Activated CD4-positive, alpha-beta memory T cell treated with anti-CD3 and anti-CD28 coated beads for 36 hours (primary cell): ENCODE results near the gene TDRD9. TPM values are rescaled to one million over a fixed set of nuclear protein-coding genes. Genes with fewer than 3 reads are reported as not detected.

Experiments used
- CTCF ChIA-PET: fragments of 350-600 bp; sonication (Branson Sonifier 250); formaldehyde crosslinking; loops from one replicate; lab custom pipeline; 2021; ENCODE audit warnings: antibody characterized with exemption, inconsistent platforms; lab: Charles Lee
- POLR2A ChIA-PET: fragments of 350-600 bp; sonication (Branson Sonifier 250); formaldehyde crosslinking; loops from one replicate; lab custom pipeline; 2021; ENCODE audit warnings: antibody characterized with exemption; lab: Charles Lee
- DNase-seq: peaks from one replicate; pipeline ENCODE4 v3.0.0-alpha.2; 2020
- H3K27ac Mint-ChIP-seq: one replicate; pipeline ENCODE4 v1.8.0; 2021; ENCODE audit warnings: mixed read lengths
- H3K27me3 Mint-ChIP-seq: one replicate; pipeline ENCODE4 v1.8.0; 2021; ENCODE audit warnings: mixed read lengths
- H3K36me3 Mint-ChIP-seq: one replicate; pipeline ENCODE4 v1.8.0; 2021; ENCODE audit warnings: mixed read lengths
- H3K4me1 Mint-ChIP-seq: one replicate; pipeline ENCODE4 v1.8.0; 2021; ENCODE audit warnings: low read depth, mixed read lengths
- H3K4me3 Mint-ChIP-seq: one replicate; pipeline ENCODE4 v1.8.0; 2021; ENCODE audit warnings: mild to moderate bottlenecking, mixed read lengths
- H3K9me3 Mint-ChIP-seq: one replicate; pipeline ENCODE4 v1.8.0; 2021; ENCODE audit warnings: mixed read lengths
- intact Hi-C: fragments of 100-400 bp; cut with micrococcal nuclease; formaldehyde crosslinking; loops from one replicate; pipeline ENCODE4 v1.15.1; 2023
- total RNA-seq, 2 experiments: library from RNA; stranded (reverse); gene quantifications; one replicate each; pipeline ENCODE4 v1.2.3, GENCODE V29; 2021

TDRD9 gene
- total RNA-seq, 2 experiments from 2014 or later: 0.19 to 0.85 TPM

DNA sequence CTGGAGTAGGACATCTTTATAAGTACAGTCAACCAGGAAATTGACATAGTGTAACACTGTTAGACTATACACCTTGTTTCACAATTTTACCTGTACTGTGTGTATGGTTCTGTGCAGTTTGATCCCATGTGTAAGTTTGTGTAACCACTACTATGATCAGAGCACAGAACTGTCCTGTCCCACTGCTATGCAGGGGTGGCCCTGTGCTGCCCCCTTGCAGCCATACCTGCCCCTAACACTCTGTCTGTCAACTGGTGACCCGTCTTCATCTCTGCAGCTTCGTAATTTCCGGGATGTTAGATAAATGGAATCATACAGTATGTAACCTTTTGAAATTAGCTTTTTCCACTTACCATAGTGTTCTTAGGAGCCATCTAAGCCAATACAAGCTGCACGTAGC, 72.7 kb downstream of the TDRD9 start:
- CTCF ChIA-PET: interaction anchor here (0.8 to 1.3 kb wide), 3 partner anchors 91 to 194 kb away, joined by 3 to 4 read pairs (median 3); no protein-coding TSS in a partner anchor
- Mint-ChIP-seq H3K36me3 (no peaks in the 10 kb centered on the region), H3K27ac (no peak overlapping the region), H3K27me3 (no peaks in the 10 kb centered on the region), H3K4me1 (no peaks in the 10 kb centered on the region), H3K9me3 (no peaks in the 10 kb centered on the region), H3K4me3 (no peak overlapping the region)
- intact Hi-C loops: no loop called here
- POLR2A ChIA-PET: no interaction called here
- peak; percentile 33 for DNase-seq

DNA sequence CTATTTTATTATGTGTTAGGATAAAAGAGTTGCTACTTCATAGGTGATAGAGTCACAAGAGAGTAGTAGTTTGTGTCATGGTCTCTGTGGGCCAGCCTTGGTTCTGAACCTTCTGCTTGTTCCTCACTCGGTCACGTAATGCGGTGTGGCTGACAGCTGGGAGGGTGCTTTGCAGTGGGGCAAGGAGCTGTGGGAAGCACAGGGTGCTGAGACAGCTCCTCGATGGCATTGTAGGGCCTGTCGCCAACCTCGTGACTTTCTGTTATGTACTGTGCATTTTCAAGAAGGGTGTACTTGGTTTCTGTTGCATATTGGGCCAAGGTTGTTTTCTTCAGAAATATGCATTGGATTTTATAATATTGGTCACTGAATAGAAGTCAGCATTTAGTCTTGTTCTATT, 75.4 kb downstream of the TDRD9 start:
- DNase-seq: no peak
- POLR2A ChIA-PET: no interaction called here
- no peaks in the 10 kb centered on the region for H3K9me3 Mint-ChIP-seq
- CTCF ChIA-PET: no interaction called here
- no peaks in the 10 kb centered on the region for H3K4me1 Mint-ChIP-seq
- H3K27me3 Mint-ChIP-seq: no peaks in the 10 kb centered on the region
- H3K27ac Mint-ChIP-seq: no peak overlapping the region
- no peak overlapping the region for H3K4me3 Mint-ChIP-seq
- H3K36me3 Mint-ChIP-seq: no peaks in the 10 kb centered on the region
- intact Hi-C loops: no loop called here

DNA sequence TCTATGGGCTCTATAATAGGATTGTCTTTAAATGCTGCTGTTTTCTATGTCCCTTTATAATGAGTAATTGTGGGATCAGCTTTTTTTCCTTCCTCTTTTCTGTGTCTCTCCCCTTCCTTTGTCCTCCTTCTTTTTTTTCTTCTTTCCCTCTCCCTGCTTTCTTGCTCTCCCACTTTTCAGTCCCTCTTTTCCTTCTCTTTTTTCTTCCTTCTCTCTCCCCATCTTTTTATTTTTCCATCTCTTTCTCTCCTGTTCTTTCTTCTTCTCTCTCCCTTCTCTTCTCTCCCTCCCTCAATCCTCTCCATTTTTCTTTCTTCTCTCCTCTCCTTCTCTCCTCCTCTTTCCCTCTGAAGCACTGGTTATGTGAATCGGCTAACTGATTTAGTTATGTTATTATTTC, 76.6 kb downstream of the TDRD9 start:
- H3K4me3 Mint-ChIP-seq: no peak overlapping the region
- no peaks in the 10 kb centered on the region for H3K9me3 Mint-ChIP-seq
- DNase-seq: no peak
- H3K27ac Mint-ChIP-seq: no peak overlapping the region
- intact Hi-C loops: no loop called here
- H3K36me3 Mint-ChIP-seq: no peaks in the 10 kb centered on the region
- POLR2A ChIA-PET: no interaction called here
- no peaks in the 10 kb centered on the region for H3K4me1 Mint-ChIP-seq
- CTCF ChIA-PET: no interaction called here
- no peaks in the 10 kb centered on the region for H3K27me3 Mint-ChIP-seq

DNA sequence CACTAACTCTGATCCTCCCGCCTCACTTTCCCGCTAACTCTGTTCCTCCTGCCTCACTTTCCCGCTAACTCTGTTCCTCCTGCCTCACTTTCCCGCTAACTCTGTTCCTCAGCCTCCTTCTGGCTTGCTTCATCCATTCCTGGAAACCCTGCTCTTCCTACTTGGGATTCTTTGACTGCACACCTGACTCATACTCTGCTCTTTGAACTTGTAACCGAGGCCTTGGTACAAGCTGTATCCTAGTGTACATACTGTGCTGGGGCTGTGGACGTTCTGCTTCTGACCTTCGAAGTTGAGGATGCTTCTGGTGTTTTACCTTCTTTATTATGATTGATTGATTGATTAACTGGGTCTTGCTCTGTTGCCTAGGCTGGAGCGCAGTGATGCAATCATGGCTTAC, 77.2 kb downstream of the TDRD9 start:
- Mint-ChIP-seq H3K36me3 (no peaks in the 10 kb centered on the region), H3K9me3 (no peaks in the 10 kb centered on the region), H3K4me3 (no peak overlapping the region), H3K27ac (no peak overlapping the region), H3K4me1 (no peaks in the 10 kb centered on the region), H3K27me3 (no peaks in the 10 kb centered on the region)
- DNase-seq: no peak
- CTCF ChIA-PET: no interaction called here
- intact Hi-C loops: no loop called here
- POLR2A ChIA-PET: no interaction called here

DNA sequence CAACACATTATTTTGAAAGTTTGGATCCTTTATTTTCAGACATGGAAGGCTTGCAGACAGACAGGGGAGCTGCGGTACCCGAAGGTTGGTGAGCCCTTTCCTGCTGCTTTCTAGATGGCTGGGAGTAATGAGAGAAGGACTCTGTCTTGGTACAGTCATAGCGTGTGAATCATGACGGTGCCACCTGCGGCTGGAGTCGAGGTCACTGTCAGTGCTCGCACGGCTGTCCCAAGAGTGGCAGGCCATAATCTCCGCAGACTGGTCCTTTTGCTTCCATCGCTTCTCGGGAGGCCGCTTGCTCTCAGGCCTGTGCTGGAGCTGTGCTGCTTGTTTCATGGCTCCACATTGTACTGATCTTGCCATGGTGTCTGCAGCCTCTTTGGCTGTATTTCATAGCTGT, 78.9 kb downstream of the TDRD9 start:
- Mint-ChIP-seq H3K27ac (no peak overlapping the region), H3K9me3 (no peaks in the 10 kb centered on the region), H3K4me1 (no peaks in the 10 kb centered on the region), H3K36me3 (no peaks in the 10 kb centered on the region), H3K4me3 (no peak overlapping the region), H3K27me3 (no peaks in the 10 kb centered on the region)
- intact Hi-C loops: no loop called here
- ChIA-PET CTCF (interaction anchor here (0.9 kb wide), 1 partner anchor 71 kb away, joined by 3 read pairs; no protein-coding TSS in a partner anchor), POLR2A (no interaction called here)
- DNase-seq: no peak

DNA sequence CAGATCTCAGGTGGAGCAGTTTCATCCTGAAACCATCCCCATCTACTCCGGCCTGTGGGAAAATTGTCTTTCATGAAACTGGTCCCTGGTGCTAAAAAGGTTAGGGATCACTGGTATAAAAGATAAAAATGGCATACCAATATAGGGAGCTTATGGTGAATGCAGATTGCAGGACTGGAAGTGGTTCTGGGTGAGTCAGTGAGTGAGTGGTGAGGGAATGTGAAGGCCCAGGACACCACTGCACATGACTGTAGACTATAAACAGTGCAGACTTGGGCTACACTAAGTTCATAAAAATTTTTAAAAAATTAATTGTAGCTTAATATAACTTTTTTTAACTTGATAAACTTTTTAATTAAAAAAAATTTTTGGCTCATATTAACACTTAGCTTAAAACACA, 81.0 kb downstream of the TDRD9 start:
- intact Hi-C loops: no loop called here
- CTCF ChIA-PET: interaction anchor here (1.7 kb wide), 1 partner anchor 69 kb away, joined by 5 read pairs; no protein-coding TSS in a partner anchor
- Mint-ChIP-seq H3K4me3 (no peak overlapping the region), H3K27ac (no peak overlapping the region), H3K36me3 (no peaks in the 10 kb centered on the region), H3K27me3 (no peaks in the 10 kb centered on the region), H3K4me1 (no peaks in the 10 kb centered on the region), H3K9me3 (no peaks in the 10 kb centered on the region)
- no peak for DNase-seq
- POLR2A ChIA-PET: no interaction called here

DNA sequence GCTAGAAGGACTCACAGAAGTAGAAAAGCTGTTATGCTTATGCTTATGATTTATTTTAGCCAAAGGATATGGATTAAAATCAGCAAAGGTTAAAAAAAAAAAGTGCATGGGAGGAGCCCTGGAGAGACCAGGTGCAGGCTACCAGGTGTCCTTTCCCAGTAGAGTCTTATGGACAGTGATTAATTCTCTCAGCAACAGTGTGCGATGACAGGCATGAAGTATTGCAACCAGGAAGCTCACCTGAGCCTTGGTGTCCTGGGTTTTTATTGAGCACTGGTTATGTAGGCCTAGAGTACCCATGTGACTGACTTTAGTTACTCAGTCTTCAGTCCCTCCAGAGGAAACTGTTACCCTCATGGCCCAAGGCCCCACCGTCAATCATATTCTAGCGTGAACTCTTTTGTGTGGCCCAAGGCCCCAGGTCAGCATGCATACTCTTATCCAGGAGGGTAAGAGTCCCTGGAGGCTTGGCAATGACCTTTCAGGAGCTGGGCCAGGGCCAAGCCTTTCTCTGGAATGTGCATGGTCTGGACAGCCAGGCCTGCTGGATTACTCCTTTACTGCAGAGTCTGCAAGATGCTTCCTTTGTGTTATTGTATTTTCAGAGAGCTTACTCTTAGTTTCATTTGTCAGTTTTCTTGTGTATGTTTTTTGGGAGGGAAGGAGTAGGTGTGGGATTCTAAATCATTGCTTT, 83.7 kb downstream of the TDRD9 start:
- ChIA-PET POLR2A (no interaction called here), CTCF (interaction anchor here (0.6 kb wide), 1 partner anchor 553 kb away, joined by 4 read pairs; no protein-coding TSS in a partner anchor)
- Mint-ChIP-seq H3K9me3 (no peaks in the 10 kb centered on the region), H3K4me1 (no peaks in the 10 kb centered on the region), H3K27ac (no peak overlapping the region), H3K4me3 (no peak overlapping the region), H3K27me3 (no peaks in the 10 kb centered on the region), H3K36me3 (no peaks in the 10 kb centered on the region)
- intact Hi-C loops: no loop called here
- no peak for DNase-seq

DNA sequence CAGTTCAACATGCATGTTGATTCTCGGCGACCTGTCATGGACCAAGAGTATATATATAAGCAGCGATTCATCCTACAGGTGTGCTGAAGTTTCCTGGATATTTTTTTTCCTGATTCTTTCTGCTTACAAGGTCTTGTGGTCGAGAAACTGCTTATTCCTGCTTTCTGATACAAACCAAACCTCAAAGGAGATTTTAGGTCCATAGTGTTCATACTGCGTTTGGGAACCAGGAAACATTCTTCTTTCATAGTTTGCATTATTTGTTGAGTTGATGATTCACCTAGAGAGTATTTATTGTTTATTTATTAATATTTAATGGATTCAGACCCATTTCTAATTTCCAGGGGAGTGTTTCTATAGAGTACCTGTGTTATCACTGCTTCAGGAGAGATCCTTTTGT, 86.5 kb downstream of the TDRD9 start:
- no peak for DNase-seq
- H3K27ac Mint-ChIP-seq: no peak overlapping the region
- CTCF ChIA-PET: no interaction called here
- peaks cover 8% of the 10 kb centered on the region for H3K27me3 Mint-ChIP-seq
- POLR2A ChIA-PET: no interaction called here
- no peaks in the 10 kb centered on the region for H3K4me1 Mint-ChIP-seq
- H3K9me3 Mint-ChIP-seq: no peaks in the 10 kb centered on the region
- intact Hi-C loops: no loop called here
- H3K36me3 Mint-ChIP-seq: no peaks in the 10 kb centered on the region
- no peak overlapping the region for H3K4me3 Mint-ChIP-seq

DNA sequence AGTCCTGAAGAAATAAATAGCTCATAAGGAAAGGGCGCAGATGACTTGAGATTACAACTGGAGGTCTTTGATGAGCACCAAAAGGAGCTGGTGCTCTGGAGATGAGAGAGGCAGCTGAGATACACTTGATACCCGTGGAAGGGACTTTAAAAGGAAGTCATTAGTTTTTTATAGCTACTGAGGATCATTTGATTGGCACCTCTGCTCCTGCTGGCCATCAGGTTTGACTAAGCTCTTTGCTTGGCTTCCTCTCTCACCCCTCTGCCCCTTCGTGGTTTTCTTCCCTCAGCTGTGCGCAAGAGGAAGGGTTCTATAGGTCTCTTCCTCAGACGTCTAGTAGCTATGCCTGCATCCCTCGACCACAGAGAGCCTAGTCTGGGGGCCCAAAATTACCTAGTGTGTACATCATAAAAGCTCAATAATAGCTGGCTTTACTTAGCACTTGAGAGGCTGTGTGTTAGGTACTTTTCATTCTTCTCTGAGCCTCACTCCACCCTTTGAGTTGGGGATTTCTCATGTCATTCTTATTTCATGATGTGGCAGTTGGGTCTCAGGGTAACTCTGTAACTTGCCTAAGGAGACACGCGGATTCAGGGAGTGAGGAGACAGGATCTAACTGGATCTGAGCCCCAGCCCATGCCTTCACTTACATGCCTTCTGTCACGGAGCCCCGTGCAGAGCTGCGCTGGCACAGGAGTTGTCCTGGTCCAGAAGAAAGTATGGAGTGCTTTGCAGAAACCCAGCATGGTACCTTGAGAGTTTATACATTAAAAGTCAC, 88.8 kb downstream of the TDRD9 start:
- Mint-ChIP-seq H3K27me3 (peaks cover 20% of the 10 kb centered on the region), H3K4me1 (no peaks in the 10 kb centered on the region), H3K4me3 (no peak overlapping the region), H3K27ac (no peak overlapping the region), H3K36me3 (no peaks in the 10 kb centered on the region), H3K9me3 (no peaks in the 10 kb centered on the region)
- CTCF ChIA-PET: interaction anchor here (1.0 kb wide), 1 partner anchor 116 kb away, joined by 4 read pairs; no protein-coding TSS in a partner anchor
- intact Hi-C loops: no loop called here
- POLR2A ChIA-PET: no interaction called here
- no peak for DNase-seq

DNA sequence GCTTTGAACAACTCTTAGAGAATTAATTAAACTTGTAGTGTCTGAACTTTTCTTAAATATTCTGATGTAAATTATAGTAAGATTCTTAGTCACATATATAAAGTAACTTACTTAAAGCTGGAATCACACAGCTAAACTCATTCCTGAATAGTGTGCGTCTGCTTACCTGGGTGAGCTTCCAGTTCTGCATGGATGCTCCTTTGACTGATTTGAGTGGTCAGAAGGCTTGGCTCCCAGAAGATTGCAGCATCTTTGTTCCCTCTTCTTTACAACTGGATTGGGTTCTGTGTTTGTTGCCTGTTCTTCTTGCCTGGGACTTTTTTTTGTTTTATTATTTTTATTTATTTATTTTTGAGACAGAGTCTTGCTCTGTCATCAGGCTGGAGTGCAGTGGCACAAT, 90.8 kb downstream of the TDRD9 start:
- H3K4me1 Mint-ChIP-seq: no peaks in the 10 kb centered on the region
- no peak overlapping the region for H3K4me3 Mint-ChIP-seq
- H3K36me3 Mint-ChIP-seq: no peaks in the 10 kb centered on the region
- intact Hi-C loops: no loop called here
- POLR2A ChIA-PET: no interaction called here
- no peaks in the 10 kb centered on the region for H3K9me3 Mint-ChIP-seq
- peaks cover 21% of the 10 kb centered on the region for H3K27me3 Mint-ChIP-seq
- CTCF ChIA-PET: no interaction called here
- DNase-seq: no peak
- no peak overlapping the region for H3K27ac Mint-ChIP-seq

DNA sequence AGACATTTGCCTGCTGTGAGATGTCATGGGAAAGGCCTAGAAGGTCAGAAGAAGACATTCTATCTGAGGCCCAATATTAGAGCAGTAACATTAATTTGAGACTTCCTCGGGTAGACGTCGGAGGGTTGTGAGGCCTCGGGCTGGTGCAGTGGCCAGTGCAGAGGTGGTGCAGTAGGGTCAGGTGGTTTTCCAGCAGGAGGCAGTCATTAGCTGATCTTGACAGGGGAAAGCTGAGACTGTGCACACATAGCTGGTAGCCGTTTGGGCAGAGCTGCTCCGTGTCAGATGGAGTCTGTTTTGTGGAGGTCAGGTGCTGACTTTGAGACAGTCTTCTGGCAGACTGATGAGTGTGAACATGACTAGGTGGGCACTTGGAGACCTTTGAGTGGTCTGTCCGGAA, 91.5 kb downstream of the TDRD9 start:
- no peak for DNase-seq
- Mint-ChIP-seq H3K27ac (no peak overlapping the region), H3K9me3 (no peaks in the 10 kb centered on the region), H3K4me3 (no peak overlapping the region), H3K36me3 (no peaks in the 10 kb centered on the region), H3K4me1 (no peaks in the 10 kb centered on the region), H3K27me3 (peaks cover 21% of the 10 kb centered on the region)
- ChIA-PET CTCF (no interaction called here), POLR2A (no interaction called here)
- intact Hi-C loops: no loop called here

DNA sequence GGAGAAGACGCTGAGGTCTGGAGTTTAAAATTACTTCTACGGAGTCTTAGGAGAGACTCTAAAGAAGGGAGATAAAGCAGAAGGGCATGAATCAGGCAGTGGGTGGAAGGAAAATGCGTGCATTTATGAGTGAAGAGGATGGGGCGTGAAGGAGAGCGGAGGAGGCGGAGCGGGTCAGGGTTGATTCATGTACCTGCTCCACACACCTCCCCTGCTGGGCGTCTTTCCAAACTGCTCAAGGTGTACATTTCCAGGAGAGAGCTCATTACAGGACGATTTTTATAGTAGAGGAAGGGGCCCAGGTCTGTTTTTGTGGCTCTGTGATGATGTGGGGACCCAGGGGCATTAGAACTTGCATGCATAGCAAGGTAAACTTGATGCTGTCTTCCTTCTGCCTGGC, 92.2 kb downstream of the TDRD9 start:
- ChIA-PET POLR2A (no interaction called here), CTCF (no interaction called here)
- H3K4me1 Mint-ChIP-seq: no peaks in the 10 kb centered on the region
- no peak overlapping the region for H3K27ac Mint-ChIP-seq
- DNase-seq: no peak
- intact Hi-C loops: no loop called here
- peaks cover 21% of the 10 kb centered on the region for H3K27me3 Mint-ChIP-seq
- H3K9me3 Mint-ChIP-seq: no peaks in the 10 kb centered on the region
- no peaks in the 10 kb centered on the region for H3K36me3 Mint-ChIP-seq
- no peak overlapping the region for H3K4me3 Mint-ChIP-seq
